ENCODE measurements around the gene EDNRB.

Gene EDNRB

GRCh38 chr13:77925616-77926015, 7.0 kb upstream of the EDNRB start:
- H3K27ac ChIP-seq: no peak overlapping the region
- TF ChIP-seq ZFX (IDR thresholded peaks at IDR 0.05; ENCODE audit: borderline replicate concordance) (no peak), CTCF (IDR thresholded peaks at IDR 0.05) (no peak)

GRCh38 chr13:77919921-77920294, 1.3 kb upstream of the EDNRB start:
- H3K27ac ChIP-seq: no peak overlapping the region
- TF ChIP-seq ZFX (IDR thresholded peaks at IDR 0.05; ENCODE audit: borderline replicate concordance) (no peak), CTCF (IDR thresholded peaks at IDR 0.05) (no peak)

- H3K27ac ChIP-seq: no peak overlapping the region
- no peak for TF ChIP-seq ZFX (IDR thresholded peaks at IDR 0.05; ENCODE audit: borderline replicate concordance)
- no peak for TF ChIP-seq CTCF (IDR thresholded peaks at IDR 0.05)
Observed at GRCh38 chr13:77919246-77919920, 752 bp upstream of the EDNRB start.

GRCh38 chr13:77916488-77916887, 2.1 kb downstream of the EDNRB start:
- TF ChIP-seq CTCF (IDR thresholded peaks at IDR 0.05) (no peak), ZFX (IDR thresholded peaks at IDR 0.05; ENCODE audit: borderline replicate concordance) (no peak)
- no peak overlapping the region for H3K27ac ChIP-seq

GRCh38 chr13:77915686-77916085, 2.9 kb downstream of the EDNRB start:
- no peak for TF ChIP-seq ZFX (IDR thresholded peaks at IDR 0.05; ENCODE audit: borderline replicate concordance)
- no peak for TF ChIP-seq CTCF (IDR thresholded peaks at IDR 0.05)
- no peak overlapping the region for H3K27ac ChIP-seq

GRCh38 chr13:77913003-77913402, 5.6 kb downstream of the EDNRB start:
- TF ChIP-seq CTCF (IDR thresholded peaks at IDR 0.05) (no peak), ZFX (IDR thresholded peaks at IDR 0.05; ENCODE audit: borderline replicate concordance) (no peak)
- no peak overlapping the region for H3K27ac ChIP-seq

- no peak overlapping the region for H3K27ac ChIP-seq
- TF ChIP-seq CTCF (IDR thresholded peaks at IDR 0.05): no peak
- no peak for TF ChIP-seq ZFX (IDR thresholded peaks at IDR 0.05; ENCODE audit: borderline replicate concordance)
Observed at GRCh38 chr13:77911751-77912150, 6.9 kb downstream of the EDNRB start.

All from 22Rv1 (cell line).